Measurements from ENCODE around the gene RAB30. TPM values are rescaled to one million over a fixed set of nuclear protein-coding genes. Genes with fewer than 3 reads are reported as not detected.

Gene RAB30
- total RNA-seq = 10 to 100 TPM in 1 of 2 experiments, 1 to 10 TPM in 1; 9.9 to 10.2 TPM

- H3K36me3 Mint-ChIP-seq (ENCODE audit: low read depth) = peaks cover 24% of the 10 kb centered on the region
- H3K4me1 Mint-ChIP-seq = peaks cover 44% of the 10 kb centered on the region
- no peaks in the 10 kb centered on the region for H3K9me3 Mint-ChIP-seq
- POLR2A ChIA-PET = interaction anchor here (0.6 to 6.9 kb wide), 28 partner anchors 10 to 214 kb away, joined by 3 to 171 read pairs (median 4); partner anchors contain the start of genes ANKRD42, CCDC90B, DDIAS and PCF11
- no peaks in the 10 kb centered on the region for H3K27me3 Mint-ChIP-seq
- H3K4me3 Mint-ChIP-seq = no peak within 1 kb of the TSS
- CTCF ChIA-PET = interaction anchor here (0.7 to 3.6 kb wide), 8 partner anchors 9 to 170 kb away, joined by 3 to 15 read pairs (median 4); partner anchors contain the start of genes DDIAS, PCF11 and PRCP
- DNase-seq = peak; percentile 95
- no peak within 1 kb of the TSS for H3K27ac Mint-ChIP-seq
Observed at GRCh38 chr11:83071567-83072349, at the start of gene RAB30. TSS of gene RAB30 (minus strand) at chr11:83071897. CDS start at chr11:82997316, 74,581 bp downstream.

GRCh38 chr11:83120327-83120726 is 48.6 kb upstream of the RAB30 start:
- H3K4me3 Mint-ChIP-seq = no peak overlapping the region
- POLR2A ChIA-PET = interaction anchor here (1.1 to 2.3 kb wide), 2 partner anchors 36 to 49 kb away, joined by 3 to 12 read pairs; partner anchors contain the start of genes PCF11 and RAB30
- CTCF ChIA-PET = interaction anchor here (0.9 to 1.1 kb wide), 2 partner anchors 16 to 39 kb away, joined by 3 read pairs; no protein-coding TSS in a partner anchor
- no peak overlapping the region for H3K27ac Mint-ChIP-seq
- H3K9me3 Mint-ChIP-seq = no peaks in the 10 kb centered on the region
- no peak for DNase-seq
- no peaks in the 10 kb centered on the region for H3K27me3 Mint-ChIP-seq
- no peaks in the 10 kb centered on the region for H3K36me3 Mint-ChIP-seq (ENCODE audit: low read depth)
- H3K4me1 Mint-ChIP-seq = peaks cover 40% of the 10 kb centered on the region

GRCh38 chr11:83119216-83119615 is 47.5 kb upstream of the RAB30 start:
- Mint-ChIP-seq H3K4me1 (peaks cover 43% of the 10 kb centered on the region), H3K9me3 (no peaks in the 10 kb centered on the region), H3K4me3 (no peak overlapping the region), H3K36me3 (ENCODE audit: low read depth) (no peaks in the 10 kb centered on the region), H3K27me3 (no peaks in the 10 kb centered on the region), H3K27ac (no peak overlapping the region)
- no peak for DNase-seq
- CTCF ChIA-PET = no interaction called here
- POLR2A ChIA-PET = interaction anchor here (1.4 to 4.8 kb wide), 4 partner anchors 38 to 217 kb away, joined by 4 to 48 read pairs (median 6); partner anchors contain the start of genes ANKRD42, DDIAS and PCF11

- ChIA-PET POLR2A (interaction anchor here (1.4 to 4.8 kb wide), 4 partner anchors 39 to 217 kb away, joined by 4 to 48 read pairs (median 6); partner anchors contain the start of genes ANKRD42, DDIAS and PCF11), CTCF (interaction anchor here (0.5 kb wide), 1 partner anchor 41 kb away, joined by 4 read pairs; no protein-coding TSS in a partner anchor)
- Mint-ChIP-seq H3K27me3 (no peaks in the 10 kb centered on the region), H3K4me3 (no peak overlapping the region), H3K36me3 (ENCODE audit: low read depth) (no peaks in the 10 kb centered on the region), H3K27ac (peak overlapping the region; percentile 26), H3K9me3 (no peaks in the 10 kb centered on the region), H3K4me1 (peaks cover 43% of the 10 kb centered on the region)
- no peak for DNase-seq
Observed at GRCh38 chr11:83118814-83119213, 47.1 kb upstream of the RAB30 start.

- H3K27ac Mint-ChIP-seq = no peak overlapping the region
- no peak for DNase-seq
- ChIA-PET CTCF (interaction anchor here (0.7 to 1.1 kb wide), 2 partner anchors 9 to 29 kb away, joined by 3 to 6 read pairs; no protein-coding TSS in a partner anchor), POLR2A (interaction anchor here (1.3 to 4.8 kb wide), 2 partner anchors 41 to 44 kb away, joined by 6 to 48 read pairs; partner anchors contain the start of genes PCF11 and RAB30)
- H3K36me3 Mint-ChIP-seq (ENCODE audit: low read depth) = no peaks in the 10 kb centered on the region
- no peaks in the 10 kb centered on the region for H3K9me3 Mint-ChIP-seq
- H3K27me3 Mint-ChIP-seq = no peaks in the 10 kb centered on the region
- H3K4me1 Mint-ChIP-seq = peaks cover 30% of the 10 kb centered on the region
- peak overlapping the region; percentile 77 for H3K4me3 Mint-ChIP-seq
Observed at GRCh38 chr11:83116015-83116641, 44.4 kb upstream of the RAB30 start.

GRCh38 chr11:83115551-83115950 is 43.9 kb upstream of the RAB30 start:
- H3K9me3 Mint-ChIP-seq = no peaks in the 10 kb centered on the region
- ChIA-PET POLR2A (interaction anchor here (1.3 to 4.8 kb wide), 2 partner anchors 42 to 43 kb away, joined by 6 to 48 read pairs; partner anchors contain the start of genes PCF11 and RAB30), CTCF (interaction anchor here (0.7 to 1.1 kb wide), 2 partner anchors 8 to 30 kb away, joined by 3 to 6 read pairs; no protein-coding TSS in a partner anchor)
- no peaks in the 10 kb centered on the region for H3K36me3 Mint-ChIP-seq (ENCODE audit: low read depth)
- H3K4me3 Mint-ChIP-seq = no peak overlapping the region
- peaks cover 30% of the 10 kb centered on the region for H3K4me1 Mint-ChIP-seq
- no peak for DNase-seq
- no peak overlapping the region for H3K27ac Mint-ChIP-seq
- H3K27me3 Mint-ChIP-seq = no peaks in the 10 kb centered on the region

GRCh38 chr11:83115026-83115425 is 43.3 kb upstream of the RAB30 start:
- Mint-ChIP-seq H3K27me3 (no peaks in the 10 kb centered on the region), H3K4me1 (peaks cover 30% of the 10 kb centered on the region), H3K4me3 (no peak overlapping the region), H3K27ac (no peak overlapping the region), H3K36me3 (ENCODE audit: low read depth) (no peaks in the 10 kb centered on the region), H3K9me3 (no peaks in the 10 kb centered on the region)
- CTCF ChIA-PET = interaction anchor here (1.1 kb wide), 1 partner anchor 8 kb away, joined by 3 read pairs; no protein-coding TSS in a partner anchor
- DNase-seq = no peak
- POLR2A ChIA-PET = interaction anchor here (0.9 to 4.8 kb wide), 3 partner anchors 42 to 43 kb away, joined by 3 to 48 read pairs (median 6); partner anchors contain the start of genes PCF11 and RAB30

- H3K27ac Mint-ChIP-seq = no peak overlapping the region
- CTCF ChIA-PET = interaction anchor here (0.7 kb wide), 1 partner anchor 27 kb away, joined by 3 read pairs; no protein-coding TSS in a partner anchor
- peaks cover 19% of the 10 kb centered on the region for H3K4me1 Mint-ChIP-seq
- H3K36me3 Mint-ChIP-seq (ENCODE audit: low read depth) = no peaks in the 10 kb centered on the region
- POLR2A ChIA-PET = no interaction called here
- H3K9me3 Mint-ChIP-seq = no peaks in the 10 kb centered on the region
- no peak for DNase-seq
- no peak overlapping the region for H3K4me3 Mint-ChIP-seq
- H3K27me3 Mint-ChIP-seq = no peaks in the 10 kb centered on the region
Observed at GRCh38 chr11:83112886-83113285, 41.2 kb upstream of the RAB30 start.

GRCh38 chr11:83105168-83105567 is 33.5 kb upstream of the RAB30 start:
- DNase-seq = no peak
- Mint-ChIP-seq H3K27ac (no peak overlapping the region), H3K36me3 (ENCODE audit: low read depth) (no peaks in the 10 kb centered on the region), H3K4me3 (no peak overlapping the region), H3K4me1 (no peaks in the 10 kb centered on the region), H3K27me3 (peaks cover 13% of the 10 kb centered on the region), H3K9me3 (no peaks in the 10 kb centered on the region)
- POLR2A ChIA-PET = no interaction called here
- CTCF ChIA-PET = interaction anchor here (0.7 to 1.0 kb wide), 2 partner anchors 16 to 244 kb away, joined by 3 read pairs; no protein-coding TSS in a partner anchor

- H3K36me3 Mint-ChIP-seq (ENCODE audit: low read depth) = no peaks in the 10 kb centered on the region
- H3K4me3 Mint-ChIP-seq = no peak overlapping the region
- CTCF ChIA-PET = no interaction called here
- H3K27me3 Mint-ChIP-seq = peaks cover 13% of the 10 kb centered on the region
- no peak for DNase-seq
- no peaks in the 10 kb centered on the region for H3K4me1 Mint-ChIP-seq
- no peak overlapping the region for H3K27ac Mint-ChIP-seq
- POLR2A ChIA-PET = no interaction called here
- H3K9me3 Mint-ChIP-seq = no peaks in the 10 kb centered on the region
Observed at GRCh38 chr11:83102834-83103233, 31.1 kb upstream of the RAB30 start.

GRCh38 chr11:83097429-83098075 is 25.9 kb upstream of the RAB30 start:
- peaks cover 5% of the 10 kb centered on the region for H3K27me3 Mint-ChIP-seq
- no peak overlapping the region for H3K4me3 Mint-ChIP-seq
- DNase-seq = no peak
- CTCF ChIA-PET = interaction anchor here (0.6 kb wide), 1 partner anchor 134 kb away, joined by 3 read pairs; no protein-coding TSS in a partner anchor
- H3K36me3 Mint-ChIP-seq (ENCODE audit: low read depth) = no peaks in the 10 kb centered on the region
- H3K4me1 Mint-ChIP-seq = no peaks in the 10 kb centered on the region
- H3K27ac Mint-ChIP-seq = no peak overlapping the region
- H3K9me3 Mint-ChIP-seq = no peaks in the 10 kb centered on the region
- POLR2A ChIA-PET = interaction anchor here (0.7 kb wide), 1 partner anchor 58 kb away, joined by 5 read pairs; no protein-coding TSS in a partner anchor

GRCh38 chr11:83093634-83094033 is 21.9 kb upstream of the RAB30 start:
- POLR2A ChIA-PET = interaction anchor here (1.2 kb wide), 1 partner anchor 22 kb away, joined by 3 read pairs; the partner anchor contains the start of gene RAB30

More at GRCh38 chr11:83093634-83094033, 21.9 kb upstream of the RAB30 start:
- CTCF ChIA-PET = no interaction called here
- Mint-ChIP-seq H3K36me3 (ENCODE audit: low read depth) (no peaks in the 10 kb centered on the region), H3K4me1 (no peaks in the 10 kb centered on the region), H3K4me3 (no peak overlapping the region), H3K27me3 (no peaks in the 10 kb centered on the region), H3K27ac (no peak overlapping the region), H3K9me3 (no peaks in the 10 kb centered on the region)
- no peak for DNase-seq

Data from activated CD4-positive, alpha-beta memory T cell treated with anti-CD3 and anti-CD28 coated beads, Interleukin-2, amount 10 ng/mL, durations not matched to agents 7 days and 5 days (primary cell).